Memory B cell (primary cell): Measurements from ENCODE around the gene DPP8.
A peak's percentile ranks its signal among the peaks of the same experiment; 100 is the strongest.
"Not testable (repeated sequence)": the region's sequence is repeated elsewhere in the genome, so short reads cannot be mapped to it uniquely, and the experiment has no call there.

Experiments
- ATAC-seq: fragments of 150-1000 bp; cut with Tn5 transposase; 2 replicates; pipeline ENCODE4 v1.10.0; 2021; ENCODE audit warnings: low read depth, mild to moderate bottlenecking, moderate library complexity
- DNase-seq, 2 donors: peaks; one replicate each; pipeline ENCODE4 v3.0.0; 2022; ENCODE audit warnings: low spot score in 2 of 2
- H3K27ac Mint-ChIP-seq: one replicate; pipeline ENCODE4 v1.8.0; 2022; ENCODE audit warnings: mild to moderate bottlenecking, moderate library complexity, mixed read lengths
- H3K27me3 Mint-ChIP-seq: one replicate; pipeline ENCODE4 v1.8.0; 2022; ENCODE audit warnings: mixed read lengths
- H3K36me3 Mint-ChIP-seq: one replicate; pipeline ENCODE4 v1.8.0; 2022; ENCODE audit warnings: mild to moderate bottlenecking, mixed read lengths
- H3K4me1 Mint-ChIP-seq: one replicate; pipeline ENCODE4 v1.8.0; 2022; ENCODE audit warnings: mixed read lengths
- H3K4me3 Mint-ChIP-seq: one replicate; pipeline ENCODE4 v1.8.0; 2022; ENCODE audit warnings: mild to moderate bottlenecking, moderate library complexity, mixed read lengths
- H3K9me3 Mint-ChIP-seq: one replicate; pipeline ENCODE4 v1.8.0; 2022; ENCODE audit warnings: mixed read lengths

Gene DPP8

GRCh38 chr15:65399001-65399706, 118.3 kb downstream of the DPP8 start:
- Mint-ChIP-seq H3K27me3 (peaks cover 30% of the 10 kb centered on the region), H3K36me3 (peaks cover 2% of the 10 kb centered on the region), H3K4me3 (no peak overlapping the region), H3K27ac (no peak overlapping the region), H3K4me1 (peaks cover 13% of the 10 kb centered on the region), H3K9me3 (no peaks in the 10 kb centered on the region)
- ATAC-seq (no peak), DNase-seq (no peak)

DNA sequence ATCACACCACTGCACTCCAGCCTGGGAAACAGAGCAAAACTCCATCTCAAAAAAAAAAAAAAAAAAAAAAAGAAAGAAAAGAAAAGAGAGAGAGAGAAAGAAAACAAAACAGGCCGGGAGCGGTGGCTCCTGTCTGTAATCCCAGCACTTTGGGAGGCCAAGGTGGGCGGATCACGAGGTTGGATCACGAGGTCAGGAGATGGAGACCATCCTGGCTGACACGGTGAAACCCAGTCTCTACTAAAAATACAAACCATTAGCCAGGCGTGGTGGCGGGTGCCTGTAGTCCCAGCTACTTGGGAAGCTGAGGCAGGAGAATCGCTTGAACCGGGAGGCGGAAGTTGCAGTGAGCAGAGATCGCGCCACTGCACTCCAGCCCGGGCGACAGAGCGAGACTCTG, 119.0 kb downstream of the DPP8 start:
- ATAC-seq, H3K36me3 Mint-ChIP-seq, H3K27ac Mint-ChIP-seq, H3K9me3 Mint-ChIP-seq, H3K4me3 Mint-ChIP-seq, DNase-seq: not testable (repeated sequence)
- peaks cover 35% of the 10 kb centered on the region for H3K27me3 Mint-ChIP-seq
- H3K4me1 Mint-ChIP-seq, result peaks cover 13% of the 10 kb centered on the region

DNA sequence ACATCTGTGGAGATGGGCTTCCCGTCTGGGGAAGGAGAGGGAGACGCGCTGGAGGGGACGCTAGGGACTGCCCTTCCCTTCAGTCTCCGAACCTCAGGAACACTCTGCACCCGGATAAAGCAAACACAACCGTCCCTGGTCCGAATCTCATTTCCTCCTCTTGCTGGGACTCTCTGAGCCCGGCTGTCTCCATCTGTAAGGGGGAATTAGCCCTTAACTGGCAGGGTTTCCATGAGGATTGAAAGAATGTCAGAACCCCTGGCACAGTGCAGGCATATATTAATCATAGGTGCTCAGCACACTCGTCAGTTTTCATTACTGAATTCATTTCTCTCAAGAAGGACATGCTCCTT, 120.5 kb downstream of the DPP8 start:
- H3K27me3 Mint-ChIP-seq, result peaks cover 42% of the 10 kb centered on the region
- peaks cover 13% of the 10 kb centered on the region for H3K4me1 Mint-ChIP-seq
- no peaks in the 10 kb centered on the region for H3K9me3 Mint-ChIP-seq
- ATAC-seq (no peak), DNase-seq (no peak)
- H3K36me3 Mint-ChIP-seq, result peaks cover 2% of the 10 kb centered on the region
- H3K4me3 Mint-ChIP-seq, result no peak overlapping the region
- no peak overlapping the region for H3K27ac Mint-ChIP-seq

DNA sequence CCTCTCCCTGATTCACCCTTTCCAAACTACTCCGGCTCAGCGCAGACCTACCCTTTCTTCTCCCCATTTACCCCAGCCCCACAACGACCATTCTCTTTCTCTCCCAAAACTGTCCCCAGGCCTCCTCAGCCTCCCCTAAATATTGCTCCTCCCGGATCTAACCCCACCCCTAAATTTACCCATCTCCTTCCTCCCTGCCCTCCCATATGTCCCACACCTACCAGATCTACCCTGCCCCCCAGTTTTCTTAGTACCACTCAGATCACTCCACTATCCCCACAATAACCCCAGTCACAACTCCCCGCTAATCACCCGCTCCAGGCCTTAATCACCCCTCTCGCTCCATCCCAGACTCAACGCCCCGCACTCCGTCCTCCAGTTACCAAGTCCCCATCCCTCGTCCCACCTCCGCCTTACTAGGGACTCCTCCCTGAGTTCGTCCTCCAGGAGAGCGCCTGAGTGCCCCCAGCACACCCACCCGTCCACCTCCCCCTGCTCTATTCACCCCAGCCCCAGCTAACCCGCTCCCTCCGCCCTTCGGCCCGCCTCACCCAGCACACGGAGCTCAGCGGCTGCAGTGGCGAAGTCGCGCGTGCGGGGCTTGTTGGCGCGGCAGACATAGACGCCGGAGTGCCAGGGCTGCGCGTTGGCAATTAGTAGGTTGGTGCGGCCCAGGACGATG, 121.1 kb downstream of the DPP8 start:
- H3K4me3 Mint-ChIP-seq, result peak overlapping the region; percentile 76
- no peak for DNase-seq

GRCh38 chr15:65395567-65396202, 121.8 kb downstream of the DPP8 start:
- H3K4me1 Mint-ChIP-seq, result peaks cover 13% of the 10 kb centered on the region
- ATAC-seq, result no peak

More for the DNA sequence above, 121.1 kb downstream of the DPP8 start:
- H3K36me3 Mint-ChIP-seq, result peaks cover 2% of the 10 kb centered on the region
- peaks cover 13% of the 10 kb centered on the region for H3K4me1 Mint-ChIP-seq
- no peaks in the 10 kb centered on the region for H3K9me3 Mint-ChIP-seq
- H3K27ac Mint-ChIP-seq, result no peak overlapping the region
- no peak for ATAC-seq
- peaks cover 42% of the 10 kb centered on the region for H3K27me3 Mint-ChIP-seq

DNA sequence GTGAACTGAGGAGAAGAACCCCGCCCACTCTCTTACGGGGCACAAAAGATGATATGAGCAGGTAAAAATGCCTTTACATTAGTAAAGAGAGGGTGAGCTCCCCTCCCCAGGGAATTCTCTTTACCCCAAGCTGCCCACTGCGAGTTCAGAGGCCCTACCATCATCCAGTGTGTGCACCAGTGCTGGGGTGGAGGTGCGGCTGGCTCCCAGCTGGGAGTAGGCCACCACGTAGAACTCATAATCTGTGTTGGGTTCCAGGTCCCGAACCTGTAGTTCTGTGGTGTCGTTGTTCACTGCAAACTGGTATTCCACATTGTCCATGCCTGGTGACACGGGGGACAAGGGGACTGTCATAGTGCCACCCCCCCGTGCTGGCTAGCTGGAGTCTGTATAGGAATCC, 122.6 kb downstream of the DPP8 start:
- H3K4me3 Mint-ChIP-seq, result no peak overlapping the region
- ATAC-seq (no peak), DNase-seq (no peak)
- peaks cover 2% of the 10 kb centered on the region for H3K36me3 Mint-ChIP-seq
- H3K4me1 Mint-ChIP-seq, result peaks cover 13% of the 10 kb centered on the region
- peaks cover 40% of the 10 kb centered on the region for H3K27me3 Mint-ChIP-seq
- H3K27ac Mint-ChIP-seq, result no peak overlapping the region
- H3K9me3 Mint-ChIP-seq, result no peaks in the 10 kb centered on the region

More at GRCh38 chr15:65395567-65396202, 121.8 kb downstream of the DPP8 start:
- Mint-ChIP-seq H3K27ac (no peak overlapping the region), H3K36me3 (peaks cover 2% of the 10 kb centered on the region), H3K4me3 (no peak overlapping the region), H3K9me3 (no peaks in the 10 kb centered on the region), H3K27me3 (peaks cover 40% of the 10 kb centered on the region)
- DNase-seq, result no peak

DNA sequence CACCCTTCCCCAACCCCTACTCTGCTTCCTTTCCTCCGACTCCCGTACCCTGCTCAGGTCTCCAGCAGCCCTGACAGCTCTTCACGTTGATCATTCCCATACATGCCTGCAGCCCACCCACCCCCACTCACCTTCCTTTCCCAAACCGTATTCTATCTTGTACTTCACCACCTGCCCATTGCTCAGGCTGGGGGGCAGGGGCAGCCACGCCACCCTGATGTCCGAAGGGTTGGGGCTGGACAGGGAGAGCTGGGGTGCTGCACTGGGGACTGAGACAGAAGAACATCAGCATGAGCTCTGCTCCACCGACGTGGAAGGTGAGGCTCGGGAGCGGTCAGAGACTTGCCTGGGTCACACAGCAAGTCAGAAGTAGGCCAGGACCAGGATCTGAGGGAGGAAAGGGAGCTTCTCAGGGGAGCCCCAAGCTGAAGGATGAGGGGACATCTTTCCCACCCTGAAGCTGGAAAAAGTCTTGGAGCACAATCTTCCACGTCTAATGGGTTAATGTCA, 123.2 kb downstream of the DPP8 start:
- Mint-ChIP-seq H3K9me3 (no peaks in the 10 kb centered on the region), H3K27ac (no peak overlapping the region), H3K4me1 (peaks cover 13% of the 10 kb centered on the region), H3K36me3 (peaks cover 2% of the 10 kb centered on the region), H3K4me3 (no peak overlapping the region), H3K27me3 (peaks cover 42% of the 10 kb centered on the region)
- no peak for ATAC-seq
- DNase-seq, result no peak

GRCh38 chr15:65393557-65393956, 123.9 kb downstream of the DPP8 start:
- DNase-seq (no peak), ATAC-seq (no peak)
- H3K27ac Mint-ChIP-seq, result no peak overlapping the region
- H3K4me1 Mint-ChIP-seq, result peaks cover 13% of the 10 kb centered on the region
- H3K4me3 Mint-ChIP-seq, result no peak overlapping the region
- H3K36me3 Mint-ChIP-seq, result peaks cover 2% of the 10 kb centered on the region
- peaks cover 44% of the 10 kb centered on the region for H3K27me3 Mint-ChIP-seq
- H3K9me3 Mint-ChIP-seq, result no peaks in the 10 kb centered on the region

DNA sequence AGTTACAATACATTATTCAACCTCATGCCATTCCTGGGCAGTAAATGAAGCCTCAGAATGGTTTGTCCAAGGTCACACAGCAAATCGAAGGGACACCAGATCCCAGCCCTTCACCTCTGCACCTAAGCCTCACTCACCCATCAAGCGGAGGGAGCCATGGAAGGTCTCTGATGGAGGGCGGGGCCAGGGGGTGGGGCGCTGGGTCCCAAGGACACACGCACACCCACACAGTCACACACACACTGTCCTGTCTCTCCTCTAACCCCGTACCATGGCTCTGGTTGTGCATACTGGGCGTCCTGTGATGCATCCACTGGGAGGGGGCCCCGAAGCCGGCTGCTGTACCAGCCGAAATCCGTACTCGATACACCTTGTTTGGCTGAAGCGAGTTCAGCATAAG, 124.4 kb downstream of the DPP8 start:
- no peaks in the 10 kb centered on the region for H3K9me3 Mint-ChIP-seq
- ATAC-seq (no peak), DNase-seq (no peak)
- H3K36me3 Mint-ChIP-seq, result peaks cover 2% of the 10 kb centered on the region
- H3K4me1 Mint-ChIP-seq, result peaks cover 13% of the 10 kb centered on the region
- no peak overlapping the region for H3K27ac Mint-ChIP-seq
- no peak overlapping the region for H3K4me3 Mint-ChIP-seq
- peaks cover 44% of the 10 kb centered on the region for H3K27me3 Mint-ChIP-seq
